ENCODE measurements around the gene ATP13A1.
"Not testable (repeated sequence)": the region's sequence is repeated elsewhere in the genome, so short reads cannot be mapped to it uniquely, and the experiment has no call there.

ATP13A1 gene

DNA sequence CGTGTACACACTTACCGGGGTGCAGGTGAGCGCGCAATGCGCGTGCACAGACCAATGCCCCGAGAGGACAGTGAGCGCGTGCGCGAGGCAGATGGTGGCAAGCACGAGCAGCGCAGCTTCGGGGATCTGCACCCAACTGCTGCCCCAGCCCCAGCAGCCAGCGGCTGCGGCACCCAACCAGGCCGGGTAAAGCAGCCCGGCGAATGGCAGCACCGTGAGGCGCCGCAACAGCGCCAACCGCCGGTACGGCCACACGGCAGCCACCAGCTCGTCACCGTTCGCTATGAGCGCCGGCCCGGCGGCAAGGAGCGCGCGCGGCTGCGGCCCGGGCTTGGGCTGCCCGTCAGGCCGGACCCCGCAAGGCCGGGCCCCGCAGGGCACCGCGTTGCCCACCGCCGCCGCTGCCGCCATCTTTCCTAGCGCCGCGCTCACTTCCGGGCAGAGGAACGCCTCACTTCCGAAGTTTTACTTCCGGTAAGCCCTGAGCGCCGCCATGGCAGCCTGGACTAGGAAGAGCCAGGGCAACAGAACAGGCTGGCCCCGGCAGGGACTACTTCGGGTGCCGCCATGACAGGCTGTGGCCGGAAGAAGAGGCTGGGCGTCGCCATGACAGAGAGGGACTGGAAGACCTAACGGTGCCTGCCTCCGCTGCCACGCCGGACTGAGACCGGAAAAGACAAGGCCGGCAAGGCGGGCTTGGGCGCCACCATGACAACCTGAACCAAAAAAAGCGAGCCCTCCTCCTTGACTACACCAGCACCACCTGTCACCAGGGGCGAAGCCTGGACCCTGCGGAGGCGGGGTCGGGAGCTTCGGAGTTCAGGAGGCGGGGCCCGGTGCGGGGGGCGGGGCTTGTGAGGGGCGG, at the start of gene ATP13A1:
ATP13A1 (minus strand) TSS at position 421 of the 865 bp plus-strand sequence; CDS start at position 411, 10 bp downstream.
- DNase-seq (ENCODE audit: extremely low read depth in 1 of 2, low read depth in 1 of 2) = peak; percentile 88 to 89

- no peak for DNase-seq (ENCODE audit: extremely low read depth in 1 of 2, low read depth in 1 of 2)
Measured at GRCh38 chr19:19711934-19712828, 48.7 kb upstream of the ATP13A1 start.

DNA sequence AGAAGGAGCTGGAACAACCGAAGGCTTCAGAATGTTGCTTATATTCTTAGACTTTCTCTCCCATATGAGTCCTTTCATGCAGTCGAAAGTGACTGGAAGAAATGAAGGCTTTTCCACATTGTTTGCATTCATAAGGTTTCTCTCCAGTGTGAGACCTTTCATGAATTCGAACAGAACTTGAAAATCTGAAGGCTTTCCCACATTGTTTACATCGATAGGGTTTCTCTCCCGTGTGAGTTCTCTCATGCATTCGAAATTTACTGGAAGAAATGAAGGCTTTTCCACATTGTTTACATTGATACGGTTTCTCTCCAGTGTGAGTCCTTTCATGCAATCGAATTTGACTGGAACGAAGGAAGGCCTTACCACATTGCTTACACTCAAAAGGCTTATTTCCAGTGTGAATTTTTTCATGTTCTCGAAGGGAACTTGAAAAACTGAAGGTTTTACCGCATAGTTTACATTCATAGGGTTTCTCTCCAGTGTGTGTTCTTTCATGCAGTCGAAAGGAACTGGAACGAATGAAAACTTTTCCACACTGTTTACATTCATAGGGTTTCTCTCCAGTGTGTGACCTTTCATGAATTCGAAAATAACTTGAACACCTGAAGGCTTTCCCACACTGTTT, 47.9 kb upstream of the ATP13A1 start:
- DNase-seq (ENCODE audit: extremely low read depth in 1 of 2, low read depth in 1 of 2) = no peak

GRCh38 chr19:19710506-19710905, 47.0 kb upstream of the ATP13A1 start:
- no peak for DNase-seq (ENCODE audit: extremely low read depth in 1 of 2, low read depth in 1 of 2)

GRCh38 chr19:19704836-19705235, 41.4 kb upstream of the ATP13A1 start:
- DNase-seq (ENCODE audit: extremely low read depth in 1 of 2, low read depth in 1 of 2) = no peak

GRCh38 chr19:19700493-19700892, 37.0 kb upstream of the ATP13A1 start:
- not testable (repeated sequence) for DNase-seq (ENCODE audit: extremely low read depth in 1 of 2, low read depth in 1 of 2)

- no peak for DNase-seq (ENCODE audit: extremely low read depth in 1 of 2, low read depth in 1 of 2)
Measured at GRCh38 chr19:19697589-19697988, 34.1 kb upstream of the ATP13A1 start.

GRCh38 chr19:19696386-19696785, 32.9 kb upstream of the ATP13A1 start:
- DNase-seq (ENCODE audit: extremely low read depth in 1 of 2, low read depth in 1 of 2) = no peak

- no peak for DNase-seq (ENCODE audit: extremely low read depth in 1 of 2, low read depth in 1 of 2)
Measured at GRCh38 chr19:19691683-19692082, 28.2 kb upstream of the ATP13A1 start.

- DNase-seq (ENCODE audit: extremely low read depth in 1 of 2, low read depth in 1 of 2) = not testable (repeated sequence)
Measured at GRCh38 chr19:19689023-19689422, 25.5 kb upstream of the ATP13A1 start.

DNA sequence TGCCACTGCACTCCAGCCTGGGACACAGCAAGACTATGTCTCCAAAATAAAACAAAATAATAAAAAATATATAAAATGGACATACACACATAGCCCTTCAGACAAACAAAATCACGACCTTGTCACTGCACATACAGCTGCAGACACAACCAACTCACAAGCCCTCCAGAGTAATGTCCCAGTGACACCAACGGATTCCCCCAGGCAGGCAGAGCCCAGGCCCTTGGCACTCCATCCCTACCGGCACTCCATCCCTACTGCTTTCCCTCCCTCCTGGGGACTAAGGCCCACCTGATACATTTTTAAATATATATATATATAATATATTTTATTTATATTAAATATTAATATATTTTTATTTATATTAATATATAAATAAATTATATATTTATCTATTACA, 23.6 kb upstream of the ATP13A1 start:
- no peak for DNase-seq (ENCODE audit: extremely low read depth in 1 of 2, low read depth in 1 of 2)

GRCh38 chr19:19686580-19686979, 23.1 kb upstream of the ATP13A1 start:
- no peak for DNase-seq (ENCODE audit: extremely low read depth in 1 of 2, low read depth in 1 of 2)

DNA sequence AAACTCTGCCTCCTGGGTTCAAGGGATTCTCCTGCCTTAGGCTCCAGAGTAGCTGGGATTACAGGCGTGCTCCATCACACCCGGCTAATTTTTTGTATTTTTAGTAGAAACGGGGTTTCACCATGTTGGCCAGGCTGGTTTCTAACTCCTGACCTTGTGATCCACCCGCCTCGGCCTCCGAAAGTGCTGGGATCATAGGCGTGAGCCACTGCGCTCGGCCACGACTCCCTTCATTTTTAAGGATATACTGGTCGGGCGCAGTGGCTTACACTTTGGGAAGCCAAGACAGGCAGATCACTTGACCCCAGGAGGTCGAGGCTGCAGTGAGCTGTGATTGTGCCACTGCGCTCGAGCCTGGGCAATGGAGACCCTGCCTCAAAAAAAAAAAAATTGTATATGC, 22.6 kb upstream of the ATP13A1 start:
- DNase-seq (ENCODE audit: extremely low read depth in 1 of 2, low read depth in 1 of 2) = not testable (repeated sequence)

DNA sequence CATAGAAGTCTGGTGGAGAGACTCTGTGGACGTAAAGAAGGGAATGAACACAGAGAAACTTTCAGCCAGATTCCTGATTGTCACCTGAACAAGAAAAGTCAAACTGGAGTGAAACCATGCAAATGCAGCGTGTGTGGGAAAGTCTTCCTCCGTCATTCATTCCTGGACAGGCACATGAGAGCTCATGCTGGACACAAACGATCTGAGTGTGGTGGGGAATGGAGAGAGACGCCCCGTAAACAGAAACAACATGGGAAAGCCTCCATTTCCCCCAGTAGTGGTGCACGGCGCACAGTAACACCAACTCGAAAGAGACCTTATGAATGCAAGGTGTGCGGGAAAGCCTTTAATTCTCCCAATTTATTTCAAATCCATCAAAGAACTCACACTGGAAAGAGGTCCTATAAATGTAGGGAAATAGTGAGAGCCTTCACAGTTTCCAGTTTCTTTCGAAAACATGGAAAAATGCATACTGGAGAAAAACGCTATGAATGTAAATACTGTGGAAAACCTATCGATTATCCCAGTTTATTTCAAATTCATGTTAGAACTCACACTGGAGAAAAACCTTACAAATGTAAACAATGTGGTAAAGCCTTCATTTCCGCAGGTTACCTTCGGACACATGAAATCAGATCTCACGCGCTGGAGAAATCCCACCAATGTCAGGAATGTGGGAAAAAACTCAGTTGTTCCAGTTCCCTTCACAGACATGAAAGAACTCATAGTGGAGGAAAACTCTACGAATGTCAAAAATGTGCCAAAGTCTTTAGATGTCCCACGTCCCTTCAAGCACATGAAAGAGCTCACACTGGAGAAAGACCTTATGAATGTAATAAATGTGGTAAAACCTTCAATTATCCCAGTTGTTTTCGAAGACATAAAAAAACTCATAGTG, 15.9 kb upstream of the ATP13A1 start:
- no peak for DNase-seq (ENCODE audit: extremely low read depth in 1 of 2, low read depth in 1 of 2)

GRCh38 chr19:19677579-19677978, 14.1 kb upstream of the ATP13A1 start:
- DNase-seq (ENCODE audit: extremely low read depth in 1 of 2, low read depth in 1 of 2) = no peak

GRCh38 chr19:19674315-19674714, 10.8 kb upstream of the ATP13A1 start:
- no peak for DNase-seq (ENCODE audit: extremely low read depth in 1 of 2, low read depth in 1 of 2)

DNA sequence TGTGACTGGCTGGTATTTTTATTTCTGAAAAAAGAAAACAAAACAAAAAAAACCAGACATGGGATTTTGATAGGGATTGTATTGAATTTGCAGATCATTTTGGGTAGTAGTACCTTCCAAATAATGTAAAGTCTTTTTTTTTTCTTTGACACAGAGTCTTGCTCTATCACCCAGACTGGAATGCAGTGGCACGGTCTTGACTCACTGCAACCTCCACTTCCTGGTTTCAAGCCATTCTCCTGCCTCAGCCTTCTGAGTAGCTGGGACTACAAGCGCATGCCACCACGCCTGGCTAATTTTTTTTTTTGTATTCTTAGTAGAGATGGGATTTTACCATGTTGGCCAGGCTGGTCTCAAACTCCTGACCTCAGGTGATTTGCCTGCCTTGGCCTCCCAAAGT, 9.3 kb upstream of the ATP13A1 start:
- DNase-seq (ENCODE audit: extremely low read depth in 1 of 2, low read depth in 1 of 2) = no peak

DNA sequence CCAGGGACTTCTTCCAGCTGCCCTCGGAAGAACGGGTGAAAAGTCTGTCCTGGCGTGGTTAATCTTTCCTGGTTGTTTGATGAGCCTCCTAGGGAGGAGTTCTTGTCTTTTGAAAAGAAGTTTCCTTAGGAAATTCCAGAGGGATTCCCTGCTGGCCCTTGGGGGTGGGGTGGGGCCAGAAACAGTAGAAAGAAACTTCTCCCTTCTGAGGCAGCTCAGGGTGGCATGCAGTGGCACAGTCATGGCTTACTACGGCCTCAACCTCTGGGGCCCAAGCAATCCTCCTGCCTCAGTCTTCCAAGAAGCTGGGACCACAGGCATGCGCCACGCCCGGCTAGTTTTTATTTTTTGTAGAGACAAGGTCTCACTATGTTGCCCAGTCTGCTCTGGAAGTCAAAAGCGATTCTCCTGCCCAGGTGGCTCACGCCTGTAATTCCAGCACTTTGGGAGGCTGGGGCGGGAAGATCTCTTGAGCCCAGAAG, 6.6 kb upstream of the ATP13A1 start:
- DNase-seq (ENCODE audit: extremely low read depth in 1 of 2, low read depth in 1 of 2) = no peak

DNA sequence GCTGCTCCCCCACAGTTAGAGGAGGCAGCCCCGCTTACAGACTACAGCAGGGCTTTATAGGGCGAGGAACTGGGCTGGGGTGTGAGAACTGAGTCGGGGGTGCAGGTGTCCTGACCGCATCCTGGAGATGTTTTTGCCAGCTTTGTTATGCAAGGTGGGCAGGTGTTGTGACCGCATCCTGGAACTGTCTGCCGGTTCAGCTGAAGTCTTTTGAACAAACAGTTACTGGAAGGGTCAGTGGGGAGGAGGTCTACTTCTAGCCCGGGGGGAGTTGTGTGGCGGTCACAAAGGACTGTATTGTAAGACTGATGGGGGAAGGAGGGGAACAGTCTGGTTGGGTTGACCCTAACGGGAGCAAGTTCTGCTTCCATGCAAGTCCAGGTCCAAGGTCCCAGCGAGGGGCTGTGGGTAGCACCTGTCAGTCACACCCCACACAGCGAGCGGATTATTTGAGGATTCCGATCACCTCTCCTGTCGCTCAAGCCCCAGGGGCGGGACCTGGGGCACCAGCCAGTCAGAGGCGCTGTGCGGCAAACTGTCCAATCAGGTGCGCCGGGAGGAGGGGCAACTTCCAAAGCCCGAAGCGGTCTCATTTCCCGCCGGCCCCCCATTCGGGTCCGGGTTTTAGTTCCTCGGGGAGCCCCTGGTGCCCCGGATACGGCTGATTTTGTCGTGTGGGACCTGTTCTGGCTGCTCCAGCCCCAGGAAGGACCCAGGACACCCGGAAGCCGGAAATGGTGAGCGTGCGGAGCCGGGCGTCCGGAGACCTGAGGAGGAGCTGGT, 4.9 kb upstream of the ATP13A1 start, which contains the start of gene ZNF101:
ZNF101 (plus strand) TSS at position 610 of the 783 bp plus-strand sequence; CDS start at position 735, 125 bp downstream.
- peak; percentile 82 to 89 for DNase-seq (ENCODE audit: extremely low read depth in 1 of 2, low read depth in 1 of 2)
